ENCODE data around the gene GPR161.

GRCh38 chr1:168091063-168091462, 45.7 kb downstream of the GPR161 start:
- TF ChIP-seq CTCF (IDR thresholded peaks at IDR 0.05), result no peak
- no peak for TF ChIP-seq ZFX (IDR thresholded peaks at IDR 0.05; ENCODE audit: borderline replicate concordance)

All from 22Rv1 (cell line).